Measurements from ENCODE around the gene MN1.

- TF ChIP-seq ZNF8 (CRISPR knock-in tag; IDR thresholded peaks at IDR 0.05) (no peak), ZFP30 (CRISPR knock-in tag; IDR thresholded peaks at IDR 0.05) (no peak), ESRRG (CRISPR knock-in tag; IDR thresholded peaks at IDR 0.05) (no peak)
These were observed 2.3 kb downstream of the MN1 start for GRCh38 chr22:27799015-27799826.

All from SK-N-SH treated with all-trans-retinoic acid at 6 μM for 48 hours (cell line).